GM12878 (cell line): ENCODE results near the gene VTN. TPM values are rescaled to one million over a fixed set of nuclear protein-coding genes. Genes with fewer than 3 reads are reported as not detected.

ENCODE experiments used
- BCL11A ChIP-seq: IDR thresholded peaks from 2 replicates; pipeline ENCODE4 v1.6.1; 2011; ENCODE audit warnings: low read depth, low read length
- BMI1 ChIP-seq: fragments of 450-650 bp; IDR thresholded peaks from 2 replicates; pipeline ENCODE4 v1.6.1; 2016; ENCODE audit warnings: mild to moderate bottlenecking, moderate library complexity, borderline replicate concordance
- CHD4 ChIP-seq: fragments of 200-600 bp; sonication (generic); IDR thresholded peaks from 2 replicates; pipeline ENCODE4 v1.6.1; 2016; ENCODE audit warnings: mild to moderate bottlenecking
- CUX1 ChIP-seq: IDR thresholded peaks from 2 replicates; pipeline ENCODE4 v1.6.1; 2012; ENCODE audit warnings: improper control_type of control experiment, low read depth, low read length; ENCODE audit not compliant: insufficient replicate concordance
- DPF2 ChIP-seq: fragments of 450-650 bp; IDR thresholded peaks from 2 replicates; pipeline ENCODE4 v1.6.1; 2017; ENCODE audit warnings: mild to moderate bottlenecking
- EP300 ChIP-seq, 2 experiments: fragments of 150-350 bp in 1 of 2; IDR thresholded peaks; 2 replicates each; pipeline ENCODE4 v1.6.1; 2011 to 2012; ENCODE audit warnings: low read depth in 2 of 2, low read length in 2 of 2, borderline replicate concordance in 1 of 2, improper control_type of control experiment in 1 of 2, inconsistent platforms in 1 of 2; ENCODE audit not compliant: control insufficient read depth in 1 of 2
- HDAC6 ChIP-seq: fragments of 200-600 bp; sonication (generic); IDR thresholded peaks from one replicate; pipeline ENCODE4 v1.8.0; 2017; ENCODE audit warnings: antibody characterized with exemption; ENCODE audit not compliant: unreplicated experiment
- KLF5 ChIP-seq: fragments of 450-650 bp; IDR thresholded peaks from 2 replicates; pipeline ENCODE4 v1.6.1; 2014; ENCODE audit warnings: mild to moderate bottlenecking; ENCODE audit not compliant: partially characterized antibody
- LARP7 ChIP-seq: fragments of 450-650 bp; IDR thresholded peaks from 2 replicates; pipeline ENCODE4 v1.6.1; 2017; ENCODE audit warnings: mild to moderate bottlenecking
- MEF2B ChIP-seq: fragments of 450-650 bp; IDR thresholded peaks from 2 replicates; pipeline ENCODE4 v1.6.1; 2018; ENCODE audit warnings: mild to moderate bottlenecking, moderate library complexity; ENCODE audit not compliant: partially characterized antibody, poor library complexity, severe bottlenecking
- NKRF ChIP-seq: fragments of 450-650 bp; conservative IDR thresholded peaks from 2 replicates; pipeline ENCODE4 v1.6.1; 2017; ENCODE audit warnings: mild to moderate bottlenecking, moderate library complexity
- POLR2AphosphoS2 ChIP-seq: IDR thresholded peaks from 2 replicates; pipeline ENCODE4 v1.6.1; 2011; ENCODE audit warnings: low read depth, mild to moderate bottlenecking, low read length, improper control_type of control experiment, moderate library complexity
- POU2F2 ChIP-seq: IDR thresholded peaks from 3 replicates; pipeline ENCODE4 v1.6.1; 2011; ENCODE audit warnings: low read depth, mild to moderate bottlenecking, low read length, borderline replicate concordance
- RAD21 ChIP-seq: IDR thresholded peaks from 2 replicates; pipeline ENCODE4 v1.6.1; 2011; ENCODE audit warnings: mild to moderate bottlenecking, low read depth, low read length, moderate library complexity; ENCODE audit not compliant: insufficient read depth
- RELB ChIP-seq: fragments of 450-650 bp; IDR thresholded peaks from 2 replicates; pipeline ENCODE4 v1.6.1; 2017; ENCODE audit warnings: low read depth, mild to moderate bottlenecking, moderate library complexity
- SIN3A ChIP-seq: IDR thresholded peaks from 2 replicates; pipeline ENCODE4 v1.6.1; 2012; ENCODE audit warnings: low read depth, low read length, improper control_type of control experiment
- SMARCA5 ChIP-seq: fragments of 450-650 bp; IDR thresholded peaks from 2 replicates; pipeline ENCODE4 v1.6.1; 2017; ENCODE audit warnings: mild to moderate bottlenecking
- SREBF2 ChIP-seq: IDR thresholded peaks from 2 replicates; pipeline ENCODE4 v1.6.1; 2012; ENCODE audit warnings: mild to moderate bottlenecking, low read length
- TBL1XR1 ChIP-seq: IDR thresholded peaks from 2 replicates; pipeline ENCODE4 v1.6.1; 2012; ENCODE audit warnings: low read depth, low read length, improper control_type of control experiment
- YY1 ChIP-seq: IDR thresholded peaks from 2 replicates; pipeline ENCODE4 v1.6.1; 2011; ENCODE audit warnings: low read depth, mild to moderate bottlenecking, low read length
- ZNF274 ChIP-seq: IDR thresholded peaks from one replicate; pipeline ENCODE4 v1.8.0; 2011; ENCODE audit not compliant: insufficient read length, insufficient read depth
- ZSCAN29 ChIP-seq: fragments of 450-650 bp; IDR thresholded peaks from 2 replicates; pipeline ENCODE4 v1.6.1; 2017; ENCODE audit warnings: mild to moderate bottlenecking, moderate library complexity
- polyA plus RNA-seq, 11 experiments: library from polyadenylated mRNA; depleted of rRNA in 4 of 11; unstranded in 6 of 11; stranded (reverse) in 5 of 11; fragments of >200 nt; fragmentation: Nextera tagmentation in 4 of 11; fragmentation: Illumina TruSeq in 1 of 11; extraction: Ambion mirVana in 4 of 11; extraction: Trizol in 1 of 11; gene quantifications; 1 replicate in 1 of 11; 2 replicates in 10 of 11; pipeline versions ENCODE4 v1.2.1 to v1.2.3, GENCODE V29; 2011 to 2016; ENCODE audit warnings: inconsistent platforms in 2 of 11, missing spikeins in 2 of 11, low read depth in 1 of 11
- total RNA-seq, 4 experiments: library from RNA; depleted of rRNA in 3 of 4; stranded (reverse); fragments of >200 nt in 3 of 4; fragmentation: Illumina TruSeq in 1 of 4; extraction: Trizol in 1 of 4; gene quantifications; 2 replicates each; pipeline versions ENCODE4 v1.2.1 to v1.2.3, GENCODE V29; 2013 to 2021

The VTN gene
- total and polyA plus RNA-seq, 10 of the 15 experiments (the other 5 are each of a cell fraction or from before 2014, with no cell fraction given) = 0.04 to 1.3 (median 0.13) TPM; not detected in 5

- 0 out of 2 replicates have a peak, but pooled peaks have one; percentile 28 for TF ChIP-seq NKRF
- no peak for TF ChIP-seq MEF2B
- TF ChIP-seq SREBF2 = no peak
- no peak for TF ChIP-seq RELB
- TF ChIP-seq YY1 = peak; percentile 38; the same call in 1 of the 2 replicates
- TF ChIP-seq SMARCA5 = 0 out of 2 replicates have a peak, but pooled peaks have one; percentile 23
- no peak for TF ChIP-seq BCL11A
- TF ChIP-seq HDAC6 = peak; percentile 82
- TF ChIP-seq TBL1XR1 = no peak
- TF ChIP-seq DPF2 = no peak; the same call in 1 of the 2 replicates
- no peak for TF ChIP-seq CHD4
- no peak for TF ChIP-seq RAD21
- TF ChIP-seq POU2F2 = no peak
- TF ChIP-seq POLR2AphosphoS2 = no peak
- no peak for TF ChIP-seq ZSCAN29
- TF ChIP-seq ZNF274 = no peak
- TF ChIP-seq CUX1 = no peak
- no peak for TF ChIP-seq SIN3A
- no peak for TF ChIP-seq BMI1
- TF ChIP-seq LARP7 = peak; percentile 51; the same call in 1 of the 2 replicates
- no peak for TF ChIP-seq EP300 (IDR thresholded peaks at IDR 0.05; ENCODE audit: borderline replicate concordance in 1 of 2, control insufficient read depth in 1 of 2, low read depth in 2 of 2, low read length in 2 of 2)
- no peak for TF ChIP-seq KLF5
Observed at GRCh38 chr17:28372203-28372944, 2.3 kb upstream of the VTN start (continued).
